GM19463 (cell line): ENCODE measurements around the gene POLR2C.

Source experiments
- ATAC-seq: cut with Tn5 transposase; IDR thresholded peaks from one replicate; pipeline ENCODE4 v1.9.1; 2021; ENCODE audit warnings: mild to moderate bottlenecking, moderate library complexity; ENCODE audit not compliant: unreplicated experiment

POLR2C gene

DNA sequence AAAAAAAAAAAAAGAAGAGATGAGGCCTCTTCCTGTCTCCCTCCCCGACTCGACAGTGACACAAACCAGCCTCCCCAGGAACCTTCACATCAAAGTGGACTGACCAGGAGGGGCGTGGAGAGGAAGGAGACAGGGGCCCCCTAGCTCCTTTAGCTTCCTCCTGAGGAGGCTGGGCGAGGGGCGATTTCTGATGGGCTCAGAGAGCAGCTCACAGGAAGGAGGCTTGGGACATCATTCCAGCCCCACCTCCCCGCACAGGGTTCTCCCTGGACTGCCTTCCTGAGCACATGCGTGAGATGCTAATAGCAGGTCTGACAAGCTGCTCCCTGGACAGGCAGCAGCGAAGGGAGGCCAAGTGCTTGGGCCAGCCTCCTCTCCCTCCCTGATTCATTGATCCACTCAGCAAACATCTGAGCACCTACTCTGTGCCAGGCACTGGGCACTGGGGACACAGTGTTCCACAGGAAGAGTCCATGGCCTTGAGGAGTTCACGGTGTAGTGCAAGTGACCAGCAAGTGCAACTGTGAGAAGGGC, 38.2 kb downstream of the POLR2C start:
- no peak for ATAC-seq

DNA sequence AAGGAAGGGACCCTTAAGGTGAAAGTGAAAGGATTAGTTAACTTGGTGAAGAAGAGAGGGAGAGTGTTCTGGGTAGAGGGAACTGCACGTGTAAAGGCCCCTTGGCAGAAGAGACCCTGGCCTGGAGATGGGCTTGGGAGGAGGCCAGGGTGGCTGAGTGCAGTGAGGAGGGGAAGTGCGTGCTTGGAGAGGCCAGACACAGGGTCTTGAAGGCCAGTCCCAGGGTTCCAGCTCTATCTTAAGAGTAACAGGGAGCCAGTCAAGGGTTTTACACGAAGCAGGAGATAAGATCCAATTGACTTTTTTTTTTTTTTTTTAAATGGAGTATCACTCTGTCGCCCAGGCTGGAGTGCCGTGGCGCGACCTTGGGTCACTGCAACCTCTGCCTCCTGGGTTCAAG, 39.0 kb downstream of the POLR2C start:
- ATAC-seq = no peak

DNA sequence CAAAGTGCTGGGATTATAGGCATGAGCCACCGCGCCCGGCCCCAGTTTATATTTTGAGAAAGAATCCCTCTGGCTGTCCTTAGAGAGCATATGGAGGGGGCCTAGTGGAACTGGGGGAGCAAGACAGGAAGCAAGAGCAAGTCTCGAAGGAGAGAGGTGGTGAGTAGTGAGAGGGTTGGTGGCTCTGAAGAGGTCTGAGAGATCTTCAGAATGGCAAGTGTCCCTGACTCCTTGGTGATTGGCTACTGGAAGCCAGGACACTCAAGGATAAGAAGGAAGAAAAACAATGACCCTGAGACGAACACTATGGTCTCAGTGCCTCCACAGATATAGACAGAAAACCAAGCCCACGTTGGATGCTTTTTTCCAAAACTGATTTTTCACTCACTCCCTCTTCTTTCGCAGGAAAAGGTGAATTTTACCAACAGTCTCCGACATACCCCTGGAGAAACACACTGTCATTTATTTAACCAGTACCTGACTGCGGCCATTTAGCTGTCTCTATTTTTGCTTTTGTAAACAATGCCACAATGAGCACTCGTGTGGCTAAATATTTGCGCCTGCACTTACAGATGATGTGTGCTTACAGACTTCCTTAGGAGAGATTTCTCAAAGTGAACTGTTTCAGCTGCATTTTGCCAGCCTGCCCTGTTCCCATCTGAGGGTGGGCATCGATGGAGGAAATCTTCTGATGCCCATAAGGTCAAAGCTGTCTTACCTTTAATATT, 39.7 kb downstream of the POLR2C start:
- no peak for ATAC-seq

- ATAC-seq = no peak
These were observed 40.9 kb downstream of the POLR2C start for GRCh38 chr16:57503366-57503765.

DNA sequence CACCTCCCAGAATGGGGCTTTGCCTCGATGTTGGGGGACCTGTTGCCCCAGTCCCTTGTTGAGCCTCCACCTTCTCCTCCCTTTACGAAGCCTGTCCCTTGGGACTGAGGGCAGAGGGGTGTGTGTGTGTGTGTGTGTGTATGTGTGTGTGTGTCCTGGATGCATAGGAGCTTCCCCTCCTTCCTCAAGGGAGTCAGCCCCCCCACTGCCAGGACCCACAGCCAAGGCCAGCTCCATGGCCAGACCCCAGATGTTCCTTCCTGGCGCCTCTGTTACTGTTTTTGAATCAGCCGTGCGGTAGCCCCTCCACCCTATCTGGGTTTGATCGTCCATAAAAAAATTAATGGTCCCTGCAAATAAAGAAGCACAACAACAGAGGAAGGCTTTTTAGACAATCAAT, 41.5 kb downstream of the POLR2C start:
- ATAC-seq = no peak

- no peak for ATAC-seq
These were observed 42.0 kb downstream of the POLR2C start for GRCh38 chr16:57504491-57504890.

- no peak for ATAC-seq
These were observed 42.7 kb downstream of the POLR2C start for GRCh38 chr16:57505169-57505568.

GRCh38 chr16:57507136-57508034, 44.9 kb downstream of the POLR2C start:
- no peak for ATAC-seq

DNA sequence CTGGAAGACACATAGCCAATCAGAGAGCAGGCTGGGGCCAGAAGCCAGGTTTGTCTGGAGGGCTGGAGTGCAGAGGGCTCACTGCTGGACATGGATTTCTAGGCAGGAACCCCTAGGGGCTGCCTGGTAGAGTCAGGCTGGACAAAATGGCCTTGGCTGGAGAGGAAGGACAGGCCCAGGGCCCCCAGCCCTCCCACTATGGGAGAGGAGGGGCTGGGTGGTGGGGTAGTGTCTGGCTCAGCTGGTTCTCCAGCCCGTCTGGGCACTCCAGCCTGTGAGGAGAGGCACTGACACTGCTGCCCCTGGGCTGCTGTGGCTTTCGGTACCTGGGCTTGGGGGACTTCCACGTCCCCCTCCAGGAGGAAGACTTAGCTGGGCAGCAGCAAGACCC, 45.6 kb downstream of the POLR2C start:
- ATAC-seq = no peak

GRCh38 chr16:57509231-57509923, 46.9 kb downstream of the POLR2C start:
- ATAC-seq = no peak

DNA sequence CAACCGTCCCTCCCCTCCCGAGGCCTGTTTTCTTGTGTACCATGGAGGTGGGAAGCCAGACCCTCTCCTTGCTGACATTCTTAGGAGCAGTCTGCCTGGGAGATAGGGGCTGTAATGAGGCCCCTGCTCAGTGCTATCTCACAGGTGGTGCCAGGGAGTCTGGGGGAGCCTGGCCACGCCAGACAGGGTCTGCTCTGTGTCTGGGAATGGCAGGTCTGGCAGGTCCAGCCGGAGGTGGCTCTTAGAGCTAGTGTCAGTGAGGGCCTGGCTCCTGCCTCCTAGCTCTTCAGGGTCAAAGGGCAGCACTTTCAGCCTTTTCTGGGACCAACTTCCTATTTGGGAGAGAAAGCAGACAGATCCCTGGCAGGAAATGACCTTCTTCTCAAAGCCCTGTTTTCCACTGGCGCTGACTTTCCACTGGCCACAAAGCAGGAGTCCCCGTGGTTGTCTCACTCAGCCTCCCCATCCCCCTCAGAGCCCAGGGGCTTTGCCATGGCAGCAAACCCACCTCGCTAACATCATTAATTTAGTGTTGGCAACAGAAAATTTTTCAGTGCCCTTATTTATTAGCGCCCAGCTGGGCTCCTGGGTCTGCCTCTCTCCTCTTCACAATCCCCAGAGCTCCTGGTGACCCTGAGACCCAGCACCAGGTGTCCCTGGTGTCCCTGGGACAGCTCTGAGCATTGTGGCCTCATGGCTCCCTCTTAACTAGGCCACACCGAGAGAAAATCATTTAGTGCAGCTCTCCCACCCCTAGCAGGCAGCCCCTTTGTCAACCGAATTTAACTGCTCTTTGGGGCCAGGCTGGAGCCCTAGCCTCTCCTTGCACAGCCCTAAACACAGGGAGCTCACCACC, 47.8 kb downstream of the POLR2C start:
- ATAC-seq = no peak

GRCh38 chr16:57512296-57513001, 50.0 kb downstream of the POLR2C start:
- ATAC-seq = no peak

- no peak for ATAC-seq
These were observed 51.1 kb downstream of the POLR2C start for GRCh38 chr16:57513371-57514102.

DNA sequence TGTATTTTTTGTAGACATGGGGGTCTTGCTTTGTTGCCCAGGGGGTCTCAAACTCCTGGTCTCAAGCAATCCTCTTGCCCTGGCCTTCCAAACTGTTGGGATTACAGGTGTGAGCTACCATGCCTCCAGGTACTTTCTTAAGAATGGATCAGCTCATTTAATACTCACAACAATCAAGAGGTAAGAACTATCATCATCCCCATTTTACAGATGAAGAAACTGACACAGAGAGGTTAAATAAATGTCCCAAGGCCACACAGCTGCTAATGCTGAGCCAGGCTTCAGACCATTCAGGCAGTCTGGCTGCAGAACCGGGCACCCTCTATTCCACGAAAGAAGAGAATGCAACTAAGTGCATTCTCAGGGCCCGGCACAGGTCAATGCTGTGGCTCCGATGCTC, 51.9 kb downstream of the POLR2C start:
- no peak for ATAC-seq

DNA sequence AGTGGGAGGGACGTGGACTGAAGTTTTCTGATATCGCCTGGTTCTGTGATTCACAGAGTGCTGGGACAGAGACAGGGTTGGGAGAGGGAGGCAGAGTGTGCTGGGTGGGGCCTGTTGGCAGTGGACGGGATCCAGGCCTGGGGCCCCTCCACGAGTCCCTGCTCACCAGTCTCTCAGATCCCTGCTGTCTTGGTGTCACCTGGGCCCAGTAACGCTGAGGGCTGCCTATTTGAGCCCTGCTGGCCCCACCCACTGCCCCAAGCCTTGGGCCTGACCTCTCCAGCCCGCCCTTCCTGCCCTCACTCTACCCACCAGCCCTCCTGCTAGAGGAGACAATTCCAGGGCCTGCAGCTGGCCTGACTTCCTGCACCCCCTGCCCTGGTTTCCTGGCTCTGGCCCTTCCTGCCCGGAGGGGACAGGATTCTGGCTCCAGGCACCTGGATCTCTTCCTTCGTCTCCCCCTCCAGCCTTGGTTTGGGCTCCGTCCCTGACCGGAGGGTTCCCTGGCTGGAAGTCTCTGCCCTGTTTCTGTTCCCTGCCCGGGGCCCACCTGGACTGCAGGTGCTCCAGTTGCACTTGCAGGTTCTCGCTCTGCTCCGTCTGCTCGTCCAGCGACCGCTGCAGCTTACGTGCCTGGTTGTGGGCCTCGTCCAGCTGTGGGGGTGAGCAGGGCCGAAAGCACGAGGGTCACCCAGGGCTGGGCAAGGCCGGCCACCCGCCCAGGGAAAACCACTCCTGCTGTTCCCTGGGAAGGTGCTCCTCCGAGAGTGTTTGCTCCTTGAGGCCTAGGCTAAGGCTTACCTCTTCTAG, 52.5 kb downstream of the POLR2C start:
- ATAC-seq = no peak

GRCh38 chr16:57516176-57516725, 53.8 kb downstream of the POLR2C start:
- ATAC-seq = no peak

- no peak for ATAC-seq
These were observed 54.3 kb downstream of the POLR2C start for GRCh38 chr16:57516773-57517172.
